H9 (cell line): ENCODE results near the gene NOSIP. TPM values are rescaled to one million over a fixed set of nuclear protein-coding genes. Genes with fewer than 3 reads are reported as not detected.

Experiments used
- DNase-seq: peaks from one replicate; pipeline ENCODE4 v3.0.0-alpha.2; 2017
- H2AFZ ChIP-seq: one replicate; pipeline ENCODE4 v1.6.1; 2013; ENCODE audit warnings: mild to moderate bottlenecking, low read length, control low read depth, moderate library complexity
- H2AK5ac ChIP-seq: 2 replicates; pipeline ENCODE4 v1.6.1; 2013; ENCODE audit warnings: low read length, control low read depth, mixed read lengths; ENCODE audit not compliant: insufficient read length
- H2BK120ac ChIP-seq: one replicate; pipeline ENCODE4 v1.6.1; 2013; ENCODE audit warnings: low read depth, mild to moderate bottlenecking, low read length, control low read depth, inconsistent platforms; ENCODE audit not compliant: poor library complexity, severe bottlenecking
- H2BK12ac ChIP-seq: 2 replicates; pipeline ENCODE4 v1.6.1; 2013; ENCODE audit warnings: low read length, control low read depth, mixed read lengths, low read depth; ENCODE audit not compliant: insufficient read length
- H2BK15ac ChIP-seq: 2 replicates; pipeline ENCODE4 v1.6.1; 2013; ENCODE audit warnings: low read depth, low read length, control low read depth
- H2BK20ac ChIP-seq: one replicate; pipeline ENCODE4 v1.6.1; 2013; ENCODE audit warnings: low read depth, mild to moderate bottlenecking, low read length, control low read depth, inconsistent platforms; ENCODE audit not compliant: poor library complexity, severe bottlenecking
- H2BK5ac ChIP-seq: 2 replicates; pipeline ENCODE4 v1.6.1; 2013; ENCODE audit warnings: low read length, control low read depth, mixed read lengths; ENCODE audit not compliant: insufficient read length
- H3K14ac ChIP-seq: 2 replicates; pipeline ENCODE4 v1.6.1; 2013; ENCODE audit warnings: low read length, control low read depth; ENCODE audit not compliant: insufficient read depth
- H3K18ac ChIP-seq: 2 replicates; pipeline ENCODE4 v1.6.1; 2013; ENCODE audit warnings: low read depth, mild to moderate bottlenecking, mixed read lengths, low read length, control low read depth; ENCODE audit not compliant: insufficient read length
- H3K23ac ChIP-seq: 2 replicates; pipeline ENCODE4 v1.6.1; 2013; ENCODE audit warnings: low read length, control low read depth, mixed read lengths, low read depth; ENCODE audit not compliant: insufficient read length
- H3K23me2 ChIP-seq: 2 replicates; pipeline ENCODE4 v1.6.1; 2013; ENCODE audit warnings: low read depth, mild to moderate bottlenecking, mixed read lengths, low read length, control low read depth; ENCODE audit not compliant: insufficient read length, poor library complexity, severe bottlenecking
- H3K27ac ChIP-seq: 2 replicates; pipeline ENCODE4 v1.5.1; 2013; ENCODE audit warnings: low read length, control low read depth, mixed read lengths, low read depth; ENCODE audit not compliant: insufficient read length
- H3K27me3 ChIP-seq: 2 replicates; pipeline ENCODE4 v1.6.1; 2013; ENCODE audit warnings: low read length, control low read depth, inconsistent platforms; ENCODE audit not compliant: insufficient read depth
- H3K4ac ChIP-seq: 2 replicates; pipeline ENCODE4 v1.6.1; 2013; ENCODE audit warnings: low read depth, mild to moderate bottlenecking, control low read depth, inconsistent platforms, low read length, moderate library complexity
- H3K4me1 ChIP-seq: 2 replicates; pipeline ENCODE4 v1.6.1; 2013; ENCODE audit warnings: low read length, control low read depth, inconsistent platforms; ENCODE audit not compliant: insufficient read depth
- H3K4me2 ChIP-seq: 2 replicates; pipeline ENCODE4 v1.6.1; 2013; ENCODE audit warnings: low read length, control low read depth, mixed read lengths; ENCODE audit not compliant: insufficient read length, insufficient read depth
- H3K56ac ChIP-seq: 2 replicates; pipeline ENCODE4 v1.6.1; 2013; ENCODE audit warnings: low read depth, mild to moderate bottlenecking, mixed read lengths, low read length, control low read depth; ENCODE audit not compliant: insufficient read length
- H3K79me1 ChIP-seq: 2 replicates; pipeline ENCODE4 v1.6.1; 2013; ENCODE audit warnings: low read depth, mild to moderate bottlenecking, moderate library complexity, low read length, control low read depth, inconsistent platforms; ENCODE audit not compliant: insufficient read depth, poor library complexity, severe bottlenecking
- H3K79me2 ChIP-seq: 2 replicates; pipeline ENCODE4 v1.6.1; 2013; ENCODE audit warnings: low read length, control low read depth, inconsistent platforms; ENCODE audit not compliant: insufficient read depth
- H3K9ac ChIP-seq: 2 replicates; pipeline ENCODE4 v1.6.1; 2013; ENCODE audit warnings: low read length, control low read depth, mixed read lengths; ENCODE audit not compliant: insufficient read length; ENCODE audit errors: extremely low read depth
- H3K9me3 ChIP-seq: one replicate; pipeline ENCODE4 v1.6.1; 2013; ENCODE audit warnings: low read depth, low read length, inconsistent platforms; ENCODE audit not compliant: control insufficient read depth
- H3T11ph ChIP-seq: one replicate; pipeline ENCODE4 v1.6.1; 2013; ENCODE audit warnings: mild to moderate bottlenecking, low read length, control low read depth, inconsistent platforms
- H4K20me1 ChIP-seq: one replicate; pipeline ENCODE4 v1.6.1; 2013; ENCODE audit not compliant: control insufficient read depth, insufficient read length, insufficient read depth
- H4K5ac ChIP-seq: 2 replicates; pipeline ENCODE4 v1.6.1; 2013; ENCODE audit warnings: low read depth, mild to moderate bottlenecking, mixed read lengths, low read length, control low read depth; ENCODE audit not compliant: insufficient read length
- H4K8ac ChIP-seq: replicated peaks from 2 replicates; pipeline ENCODE4 v1.6.1; 2013; ENCODE audit warnings: low read length, control low read depth, mixed read lengths, low read depth; ENCODE audit not compliant: insufficient read length
- H4K91ac ChIP-seq: 2 replicates; pipeline ENCODE4 v1.6.1; 2013; ENCODE audit warnings: low read depth, mild to moderate bottlenecking, moderate library complexity, mixed read lengths, low read length, control low read depth; ENCODE audit not compliant: insufficient read length
- H3K27ac Mint-ChIP-seq, 3 experiments: 2 replicates in 2 of 3; 3 replicates in 1 of 3; pipeline ENCODE4 v1.8.0; 2020 to 2021; ENCODE audit warnings: mixed read lengths in 3 of 3, mild to moderate bottlenecking in 1 of 3, moderate library complexity in 1 of 3
- H3K27me3 Mint-ChIP-seq: 2 replicates; pipeline ENCODE4 v1.8.0; 2021; ENCODE audit warnings: low read depth, mild to moderate bottlenecking, moderate library complexity, mixed read lengths
- H3K36me3 Mint-ChIP-seq, 3 experiments: 2 replicates in 2 of 3; 3 replicates in 1 of 3; pipeline ENCODE4 v1.8.0; 2020 to 2021; ENCODE audit warnings: low read depth in 3 of 3, mixed read lengths in 3 of 3; ENCODE audit not compliant: insufficient read depth in 1 of 3
- H3K4me1 Mint-ChIP-seq, 2 experiments: 2 replicates each; pipeline ENCODE4 v1.8.0; 2020; ENCODE audit warnings: mixed read lengths in 2 of 2
- H3K4me3 Mint-ChIP-seq, 2 experiments: 2 replicates in 1 of 2; 3 replicates in 1 of 2; pipeline ENCODE4 v1.8.0; 2020 to 2021; ENCODE audit warnings: mild to moderate bottlenecking in 2 of 2, mixed read lengths in 2 of 2, moderate library complexity in 1 of 2
- H3K9me3 Mint-ChIP-seq, 2 experiments: 2 replicates in 1 of 2; 3 replicates in 1 of 2; pipeline ENCODE4 v1.8.0; 2020; ENCODE audit warnings: mild to moderate bottlenecking in 2 of 2, mixed read lengths in 2 of 2, moderate library complexity in 1 of 2
- CTCF ChIP-seq: fragments of 200-600 bp; sonication (generic); conservative IDR thresholded peaks from 3 replicates; pipeline ENCODE4 v1.8.0; 2021; ENCODE audit warnings: antibody characterized with exemption, mild to moderate bottlenecking
- WGBS: extraction: QIAGEN DNeasy Blood & Tissue Kit; methylation state at CpG from one replicate; pipeline ENCODE4 v1.1.7; 2013; ENCODE audit warnings: missing lambda C conversion rate, low lambda C conversion rate, mixed read lengths; ENCODE audit not compliant: insufficient read length; ENCODE audit errors: extremely low coverage; 5-methylcytosine and 5-hydroxymethylcytosine counted together
- total RNA-seq: library from RNA; stranded (reverse); gene quantifications from 2 replicates; pipeline ENCODE4 v1.2.1, GENCODE V29; 2021

NOSIP gene
- total RNA-seq, 1 experiment from 2014 or later = 78.4 TPM

DNA sequence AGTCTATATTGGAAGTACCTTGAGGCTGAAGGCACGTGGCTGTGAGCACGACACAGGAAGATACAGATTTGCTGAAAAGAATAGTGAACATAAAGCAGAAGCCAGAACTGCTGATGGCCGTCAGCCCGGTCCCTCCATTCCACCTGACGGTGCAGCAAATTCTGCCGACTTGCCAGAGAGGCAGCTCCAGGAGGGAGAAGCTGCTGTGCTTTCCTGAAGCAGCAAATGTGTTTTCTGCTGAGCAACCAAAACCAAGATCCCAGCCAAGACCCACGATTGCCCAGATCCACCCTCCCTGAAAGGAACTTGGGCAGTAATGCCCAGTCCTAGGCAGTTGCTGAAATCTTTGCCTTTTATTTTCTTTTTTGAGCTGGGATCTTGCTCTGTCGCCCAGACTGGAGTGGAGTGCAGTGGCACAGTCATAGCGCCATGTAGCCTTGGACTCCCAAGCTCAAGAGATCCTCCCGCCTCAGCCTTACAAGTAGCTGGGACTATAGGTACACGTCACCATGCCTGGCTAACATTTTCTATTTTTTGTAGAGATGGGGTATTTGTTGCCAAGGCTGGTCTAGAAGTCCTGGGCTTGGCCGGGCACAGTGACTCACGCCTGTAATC lies 59.5 kb downstream of the NOSIP start:
- peaks cover 6 to 45% (median 31%) of the 10 kb centered on the region in 3 experiments; a peak in 6 of 7 replicates for H3K36me3 Mint-ChIP-seq
- H3K18ac ChIP-seq = no peak overlapping the region

More for the DNA sequence above, 59.5 kb downstream of the NOSIP start:
- Mint-ChIP-seq H3K4me3 (no peak overlapping the region), H3K9me3 (no peaks in the 10 kb centered on the region), H3K27ac (peak overlapping the region in 1 of 3 experiments; percentile 70; a peak in 2 of 7 replicates), H3K27me3 (no peaks in the 10 kb centered on the region), H3K4me1 (peaks cover 1 to 2% of the 10 kb centered on the region in 2 experiments; a peak in 1 of 4 replicates)
- Histone ChIP-seq H3K79me2 (no peaks in the 10 kb centered on the region; the same call in 1 of the 2 replicates), H4K8ac (no peak overlapping the region), H3K4ac (no peak overlapping the region), H4K20me1 (no peaks in the 10 kb centered on the region), H3K14ac (no peak overlapping the region), H2BK15ac (no peak overlapping the region), H3K23me2 (no peaks in the 10 kb centered on the region), H4K5ac (no peak overlapping the region), H3K4me2 (no peak overlapping the region), H2AK5ac (no peak overlapping the region), H3K56ac (no peak overlapping the region), H4K91ac (no peak overlapping the region), H2BK20ac (no peak overlapping the region), H3T11ph (no peak overlapping the region), H3K9ac (no peak overlapping the region), H2BK120ac (no peak overlapping the region), H3K27ac (no peak overlapping the region), H3K4me1 (no peaks in the 10 kb centered on the region), H3K79me1 (no peaks in the 10 kb centered on the region), H2BK12ac (no peak overlapping the region), H2BK5ac (no peak overlapping the region), H3K9me3 (no peaks in the 10 kb centered on the region), H3K23ac (no peak overlapping the region), H3K27me3 (no peaks in the 10 kb centered on the region), H2AFZ (no peak overlapping the region)
- DNase-seq = no peak
- TF ChIP-seq CTCF = no peak
- no CpG with 5 or more reads among the region's 13 CpGs for WGBS
